PC-9 (cell line): ENCODE data around the gene C20orf204. TPM values are rescaled to one million over a fixed set of nuclear protein-coding genes. Genes with fewer than 3 reads are reported as not detected.

Source experiments
- BruUV-seq: library from RNA; stranded (reverse); fragments of 400-500 nt; replicated peaks from 2 replicates; lab custom pipeline; 2021; lab: Mats Ljungman, UMichigan
- CTCF ChIA-PET: fragments of 300-600 bp; sonication (Branson Sonifier 250); formaldehyde crosslinking; loops from one replicate; lab custom pipeline; 2022; ENCODE audit warnings: antibody characterized with exemption; lab: Charles Lee
- POLR2A ChIA-PET: fragments of 300-600 bp; sonication (Branson Sonifier 250); formaldehyde crosslinking; loops from one replicate; lab custom pipeline; 2022; ENCODE audit warnings: antibody characterized with exemption; ENCODE audit not compliant: unreplicated experiment; lab: Charles Lee
- DNase-seq, 2 experiments: peaks; one replicate each; pipeline versions ENCODE4 v3.0.0 to v3.0.0-alpha.2; 2015 to 2022; ENCODE audit warnings: mixed read lengths in 1 of 2
- H2AFZ ChIP-seq: fragments of 200-600 bp; sonication (generic); 2 replicates; pipeline ENCODE4 v1.8.1; 2017; ENCODE audit warnings: antibody characterized with exemption
- H3F3A ChIP-seq: fragments of 200-600 bp; sonication (generic); 2 replicates; pipeline ENCODE4 v1.8.1; 2017; ENCODE audit warnings: antibody characterized with exemption, mild to moderate bottlenecking, low read depth; ENCODE audit not compliant: insufficient read depth
- H3K27ac ChIP-seq: fragments of 200-600 bp; sonication (generic); 2 replicates; pipeline ENCODE4 v1.6.1; 2016; ENCODE audit warnings: mixed run types
- H3K27me3 ChIP-seq: fragments of 200-600 bp; sonication (generic); 2 replicates; pipeline ENCODE4 v1.6.1; 2016; ENCODE audit warnings: low read depth, mixed run types; ENCODE audit not compliant: insufficient read depth
- H3K36me3 ChIP-seq: fragments of 200-600 bp; sonication (generic); 2 replicates; pipeline ENCODE4 v1.6.1; 2016; ENCODE audit warnings: low read depth, mixed run types
- H3K4me1 ChIP-seq: fragments of 200-600 bp; sonication (generic); replicated peaks from 2 replicates; pipeline ENCODE4 v1.6.1; 2016; ENCODE audit warnings: mixed run types; ENCODE audit not compliant: insufficient read depth
- H3K4me2 ChIP-seq: fragments of 200-600 bp; sonication (generic); 2 replicates; pipeline ENCODE4 v1.6.1; 2017; ENCODE audit warnings: mixed run types
- H3K4me3 ChIP-seq: fragments of 200-600 bp; sonication (generic); 2 replicates; pipeline ENCODE4 v1.6.1; 2016; ENCODE audit warnings: mixed run types
- H3K79me2 ChIP-seq: fragments of 200-600 bp; sonication (generic); 2 replicates; pipeline ENCODE4 v1.6.1; 2017; ENCODE audit warnings: low read depth, mixed run types
- H3K9me2 ChIP-seq: fragments of 200-600 bp; sonication (generic); 2 replicates; pipeline ENCODE4 v1.8.1; 2017; ENCODE audit warnings: mild to moderate bottlenecking; ENCODE audit not compliant: insufficient read depth
- H3K9me3 ChIP-seq: fragments of 200-600 bp; sonication (generic); 2 replicates; pipeline ENCODE4 v1.8.1; 2016; ENCODE audit warnings: low read depth; ENCODE audit not compliant: insufficient read depth
- H4K20me1 ChIP-seq: fragments of 200-600 bp; sonication (generic); 2 replicates; pipeline ENCODE4 v1.8.1; 2017; ENCODE audit not compliant: insufficient read depth
- CTCF ChIP-seq: fragments of 200-600 bp; sonication (generic); conservative IDR thresholded peaks from 2 replicates; pipeline ENCODE4 v1.6.1; 2017; ENCODE audit warnings: mixed run types, antibody characterized with exemption, mild to moderate bottlenecking, moderate library complexity
- EZH2 ChIP-seq: fragments of 200-600 bp; sonication (generic); IDR thresholded peaks from 2 replicates; pipeline ENCODE4 v1.8.0; 2017; ENCODE audit warnings: antibody characterized with exemption, low read depth
- intact Hi-C: fragments of 100-400 bp; cut with micrococcal nuclease; formaldehyde crosslinking; loops from one replicate; pipeline ENCODE4 v1.10.0; 2022; ENCODE audit not compliant: unreplicated experiment
- total RNA-seq: library from RNA; stranded (reverse); gene quantifications from 2 replicates; pipeline ENCODE4 v1.2.3, GENCODE V29; 2021

The C20orf204 gene
- total RNA-seq, 1 experiment from 2014 or later, result 3.8 TPM

- H3K9me3 ChIP-seq, result no peaks in the 10 kb centered on the region
- no peaks in the 10 kb centered on the region for H3K27me3 ChIP-seq
- H3F3A ChIP-seq, result peaks cover 22% of the 10 kb centered on the region
- no peak overlapping the region for H3K4me3 ChIP-seq
- intact Hi-C loops, result no loop called here
- H3K79me2 ChIP-seq, result no peaks in the 10 kb centered on the region
- no peaks in the 10 kb centered on the region for H3K4me1 ChIP-seq
- TF ChIP-seq CTCF, result no peak
- peaks cover 21% of the 10 kb centered on the region for H3K36me3 ChIP-seq
- DNase-seq, result no peak
- ChIA-PET CTCF (no interaction called here), POLR2A (no interaction called here)
- no peaks in the 10 kb centered on the region for H3K9me2 ChIP-seq
- H3K4me2 ChIP-seq, result no peak overlapping the region
- H2AFZ ChIP-seq, result no peak overlapping the region
- H3K27ac ChIP-seq, result no peak overlapping the region
- BruUV-seq, result no TSS peak
- peaks cover 23% of the 10 kb centered on the region for H4K20me1 ChIP-seq
Measured at GRCh38 chr20:64021124-64021975, 14.6 kb upstream of the C20orf204 start.

- H3K4me1 ChIP-seq, result no peaks in the 10 kb centered on the region
- H3K79me2 ChIP-seq, result no peaks in the 10 kb centered on the region
- H3F3A ChIP-seq, result peaks cover 22% of the 10 kb centered on the region
- intact Hi-C loops, result no loop called here
- TF ChIP-seq CTCF (no peak), EZH2 (no peak)
- no peaks in the 10 kb centered on the region for H3K27me3 ChIP-seq
- ChIA-PET CTCF (no interaction called here), POLR2A (no interaction called here)
- no peak overlapping the region for H2AFZ ChIP-seq
- H3K9me2 ChIP-seq, result no peaks in the 10 kb centered on the region
- no peaks in the 10 kb centered on the region for H3K9me3 ChIP-seq
- no peak for DNase-seq
- no peak overlapping the region for H3K4me2 ChIP-seq
- H4K20me1 ChIP-seq, result peaks cover 17% of the 10 kb centered on the region
- H3K4me3 ChIP-seq, result no peak overlapping the region
- peaks cover 22% of the 10 kb centered on the region for H3K36me3 ChIP-seq
- no TSS peak for BruUV-seq
- H3K27ac ChIP-seq, result no peak overlapping the region
Measured at GRCh38 chr20:64022671-64023360, 13.2 kb upstream of the C20orf204 start.

GRCh38 chr20:64023361-64024140 lies 12.4 kb upstream of the C20orf204 start:
- CTCF ChIA-PET, result no interaction called here
- Histone ChIP-seq H3K36me3 (peaks cover 22% of the 10 kb centered on the region), H3K4me2 (no peak overlapping the region)

More at GRCh38 chr20:64023361-64024140, 12.4 kb upstream of the C20orf204 start:
- Histone ChIP-seq H3K4me1 (no peaks in the 10 kb centered on the region), H3K4me3 (no peak overlapping the region), H3F3A (peaks cover 22% of the 10 kb centered on the region), H2AFZ (no peak overlapping the region), H4K20me1 (peaks cover 21% of the 10 kb centered on the region), H3K9me2 (no peaks in the 10 kb centered on the region), H3K9me3 (no peaks in the 10 kb centered on the region), H3K27ac (no peak overlapping the region), H3K27me3 (no peaks in the 10 kb centered on the region), H3K79me2 (no peaks in the 10 kb centered on the region)
- TF ChIP-seq CTCF (no peak), EZH2 (no peak)
- intact Hi-C loops, result no loop called here
- no peak for DNase-seq
- no TSS peak for BruUV-seq
- POLR2A ChIA-PET, result no interaction called here
